ENCODE data around the gene ABCB8. TPM values are rescaled to one million over a fixed set of nuclear protein-coding genes. Genes with fewer than 3 reads are reported as not detected.

ABCB8 gene
- total and polyA plus RNA-seq, 2 of the 8 experiments (the other 6 are each of a cell fraction or from before 2014, with no cell fraction given) = 17.7 to 27.0 TPM

GRCh38 chr7:151010037-151010306 lies 18.3 kb upstream of the ABCB8 start (continued):
- TF ChIP-seq GTF2F1 (IDR thresholded peaks at IDR 0.05; ENCODE audit: borderline replicate concordance, low read depth, low read length) = no peak
- no peak for TF ChIP-seq CBX5 (IDR thresholded peaks at IDR 0.05; ENCODE audit: low read depth, low read length)
- TF ChIP-seq USF2 (IDR thresholded peaks at IDR 0.05; ENCODE audit: low read length) = no peak
- no peak for TF ChIP-seq POLR2A (IDR thresholded peaks at IDR 0.05; ENCODE audit: control extremely low read depth in 1 of 2, low read depth in 2 of 2, low read length in 2 of 2)
- no peak for TF ChIP-seq SRF (IDR thresholded peaks at IDR 0.05; ENCODE audit: low read depth, low read length)
- no peak for TF ChIP-seq SUZ12 (IDR thresholded peaks at IDR 0.05; ENCODE audit: low read length)
- no peak for TF ChIP-seq RBBP5 (IDR thresholded peaks at IDR 0.05; ENCODE audit: borderline replicate concordance, low read depth, low read length)
- no peak for TF ChIP-seq HDAC2 (IDR thresholded peaks at IDR 0.05; ENCODE audit: borderline replicate concordance in 1 of 2, low read depth in 2 of 2, low read length in 2 of 2)
- TF ChIP-seq TAF1 (IDR thresholded peaks at IDR 0.05; ENCODE audit: low read depth, low read length) = no peak
